Right lobe of liver (tissue), 4 donors: ENCODE measurements around the gene ZKSCAN4.

Experiments
- POLR2A ChIP-seq: fragments of 450-650 bp; IDR thresholded peaks from one replicate; pipeline ENCODE4 v1.6.1; 2017; ENCODE audit warnings: antibody characterized with exemption, mild to moderate bottlenecking
- TF ChIP-seq, protein P1 (sequence below), 4 donors: fragments of 200-600 bp in 3 of 4; fragments of 450-650 bp in 1 of 4; IDR thresholded peaks; one replicate each; pipeline versions ENCODE4 v1.5.1 to v1.8.0; 2016 to 2022; ENCODE audit warnings: antibody characterized with exemption in 4 of 4, mild to moderate bottlenecking in 2 of 4
- donor health status: DM: no; HTN: no; CAD: no.
- donor health status: DM: no; HTN: no; CAD: no.
- donor health status: DM: no; HTN: yes; CAD: no.

DNA sequence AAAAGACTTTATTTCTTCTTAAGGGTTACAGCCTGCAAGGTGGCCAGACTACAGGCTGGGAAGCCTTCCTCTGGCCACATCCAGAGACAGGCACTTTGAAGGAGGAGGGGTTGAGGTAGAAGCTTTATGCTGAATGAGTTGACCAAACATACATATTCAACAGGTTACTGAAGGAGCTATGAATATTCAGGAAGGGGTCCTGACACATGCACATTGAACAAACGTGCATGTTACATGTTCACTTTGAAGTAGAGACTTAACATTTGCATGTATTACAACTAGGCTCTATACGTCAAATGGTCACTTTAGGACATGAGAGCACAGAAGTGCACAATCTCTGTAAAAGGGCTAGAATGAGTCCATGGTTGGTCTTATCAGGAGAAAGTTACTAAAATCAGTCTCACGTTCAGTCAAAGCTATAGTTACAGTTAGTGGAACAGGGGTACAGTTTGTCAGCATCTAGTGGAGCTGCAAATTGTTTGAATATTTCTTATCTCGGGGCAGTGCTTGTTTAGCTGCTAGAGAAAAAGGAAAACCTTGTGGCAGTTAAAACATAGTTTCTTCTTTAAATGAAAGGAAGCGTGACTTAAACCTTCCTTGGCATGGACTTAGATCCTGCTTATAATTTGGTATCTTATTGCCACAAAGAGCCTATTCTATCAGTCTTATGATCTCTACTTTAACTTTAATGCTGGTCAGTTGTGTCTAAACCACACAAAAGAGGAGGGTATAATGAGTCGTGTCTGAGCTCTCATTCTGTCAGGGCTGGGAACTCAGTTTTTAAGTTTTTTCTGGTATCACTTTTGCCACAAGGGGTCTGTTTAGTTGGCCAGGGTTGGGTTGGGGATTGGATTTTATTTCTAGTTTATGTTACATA lies 31.6 kb downstream of the ZKSCAN4 start:
- TF ChIP-seq, protein P1, sequence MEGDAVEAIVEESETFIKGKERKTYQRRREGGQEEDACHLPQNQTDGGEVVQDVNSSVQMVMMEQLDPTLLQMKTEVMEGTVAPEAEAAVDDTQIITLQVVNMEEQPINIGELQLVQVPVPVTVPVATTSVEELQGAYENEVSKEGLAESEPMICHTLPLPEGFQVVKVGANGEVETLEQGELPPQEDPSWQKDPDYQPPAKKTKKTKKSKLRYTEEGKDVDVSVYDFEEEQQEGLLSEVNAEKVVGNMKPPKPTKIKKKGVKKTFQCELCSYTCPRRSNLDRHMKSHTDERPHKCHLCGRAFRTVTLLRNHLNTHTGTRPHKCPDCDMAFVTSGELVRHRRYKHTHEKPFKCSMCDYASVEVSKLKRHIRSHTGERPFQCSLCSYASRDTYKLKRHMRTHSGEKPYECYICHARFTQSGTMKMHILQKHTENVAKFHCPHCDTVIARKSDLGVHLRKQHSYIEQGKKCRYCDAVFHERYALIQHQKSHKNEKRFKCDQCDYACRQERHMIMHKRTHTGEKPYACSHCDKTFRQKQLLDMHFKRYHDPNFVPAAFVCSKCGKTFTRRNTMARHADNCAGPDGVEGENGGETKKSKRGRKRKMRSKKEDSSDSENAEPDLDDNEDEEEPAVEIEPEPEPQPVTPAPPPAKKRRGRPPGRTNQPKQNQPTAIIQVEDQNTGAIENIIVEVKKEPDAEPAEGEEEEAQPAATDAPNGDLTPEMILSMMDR (IDR thresholded peaks at IDR 0.05) = no peak
- no peak for TF ChIP-seq POLR2A
